SIG-M5 treated with dmso at 0.1 percent for 504 hours (cell line): Measurements from ENCODE around the gene SLC25A27.

Experiments used
- DNase-seq: peaks from one replicate; lab custom pipeline; 2025; ENCODE audit not compliant: unreplicated experiment; lab: John Stamatoyannopoulos, UW

Gene SLC25A27

DNA sequence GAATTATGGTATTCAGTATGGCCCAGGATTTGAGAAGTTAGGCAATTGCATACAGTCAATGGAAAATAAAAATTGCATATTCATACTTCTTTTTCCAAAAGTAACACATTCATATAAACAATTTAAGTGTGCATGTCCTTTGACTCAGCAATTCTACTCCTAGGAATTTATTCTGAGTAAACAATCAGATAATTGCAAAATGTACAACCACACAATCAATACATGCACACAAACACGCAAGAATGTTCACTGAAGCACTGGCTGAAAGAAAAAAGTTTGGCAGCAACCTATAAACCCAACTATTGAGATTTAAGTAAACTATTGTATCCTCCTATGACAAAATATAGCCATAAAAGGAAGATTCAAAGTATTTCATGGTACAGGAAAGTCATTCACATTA is 1.8 kb upstream of the SLC25A27 start:
- no peak for DNase-seq

DNA sequence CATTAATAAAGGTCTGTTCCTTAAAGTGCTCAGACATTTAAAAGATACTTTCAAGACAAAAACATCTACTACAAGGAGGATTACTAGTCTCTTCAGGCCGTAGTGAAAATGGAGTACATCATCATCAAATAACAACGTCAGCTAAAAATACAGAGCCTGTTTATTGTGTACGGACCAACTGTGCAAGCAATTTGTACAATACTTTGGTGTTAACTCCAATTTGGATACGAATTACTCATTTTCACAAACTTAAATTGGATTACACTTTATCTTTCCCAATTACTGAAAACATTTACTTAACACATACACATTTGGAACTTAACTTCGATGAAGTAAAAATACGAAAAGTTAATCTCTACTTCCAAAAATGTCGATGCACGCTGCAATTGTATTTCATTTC is 959 bp upstream of the SLC25A27 start:
- no peak for DNase-seq

DNA sequence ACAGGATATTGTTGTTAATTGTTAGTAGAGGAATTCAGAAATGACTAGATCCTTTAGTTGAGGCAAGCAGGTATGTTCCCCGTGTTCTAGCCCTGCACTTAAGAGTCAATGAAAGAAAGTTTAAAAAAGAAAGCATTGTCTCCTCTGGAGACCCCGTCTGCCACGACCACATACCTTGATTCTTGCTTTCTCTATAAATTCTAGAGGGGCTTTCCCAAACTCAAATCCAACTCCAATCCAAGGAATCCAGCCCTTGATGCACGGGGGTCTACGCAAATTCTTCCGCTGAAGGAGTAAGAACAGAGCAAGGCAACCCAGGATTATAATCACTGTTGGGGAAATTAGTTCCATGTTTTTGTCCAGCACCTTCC is 558 bp upstream of the SLC25A27 start:
- no peak for DNase-seq

DNA sequence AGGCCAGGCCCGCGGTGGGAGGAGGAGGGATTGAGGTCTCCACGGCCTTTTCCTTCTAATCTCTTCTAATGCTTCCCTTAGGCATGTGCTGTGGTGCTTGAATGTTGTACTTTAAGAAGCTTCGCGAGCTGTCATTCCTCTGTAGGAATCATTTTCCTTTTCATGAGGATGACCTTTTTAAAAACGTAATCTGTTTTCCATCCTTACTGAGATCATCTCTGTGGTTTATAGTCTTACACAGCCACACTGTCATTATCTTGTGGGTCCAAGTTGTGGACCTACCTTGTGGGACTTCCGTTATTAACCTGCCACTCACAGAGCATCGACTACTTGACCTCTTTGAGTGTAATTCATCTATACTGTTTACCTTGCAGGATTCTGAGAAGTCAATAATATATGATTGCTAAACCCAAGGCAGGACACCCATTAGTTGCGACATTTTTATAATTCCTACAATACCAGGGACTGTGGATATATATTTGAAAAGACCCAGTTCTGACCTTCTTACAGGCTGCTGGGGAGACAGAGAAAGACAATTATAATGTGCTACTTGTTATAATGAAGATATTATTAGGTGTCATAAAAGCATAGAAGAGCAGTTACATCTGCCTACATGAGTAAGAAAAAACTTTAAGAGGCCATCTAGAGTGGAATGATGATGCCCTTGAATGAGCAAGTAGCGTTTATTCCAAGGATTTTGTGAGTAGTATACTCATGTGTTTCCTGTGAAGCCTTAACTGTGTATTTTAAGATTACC is 842 bp downstream of the SLC25A27 start:
- DNase-seq, result no peak

DNA sequence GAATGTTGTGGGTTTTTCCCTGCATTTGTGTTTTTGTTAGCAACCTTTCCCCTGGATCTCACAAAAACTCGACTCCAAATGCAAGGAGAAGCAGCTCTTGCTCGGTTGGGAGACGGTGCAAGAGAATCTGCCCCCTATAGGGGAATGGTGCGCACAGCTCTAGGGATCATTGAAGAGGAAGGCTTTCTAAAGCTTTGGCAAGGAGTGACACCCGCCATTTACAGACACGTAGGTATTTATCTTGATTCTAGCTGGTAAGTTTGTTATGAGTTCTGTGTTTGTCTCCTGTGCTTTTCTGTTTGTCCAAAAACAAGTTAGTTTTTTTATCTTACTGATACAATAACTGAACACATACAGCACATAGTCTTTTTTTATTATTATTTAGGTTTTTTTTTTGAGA is 3.0 kb downstream of the SLC25A27 start:
- no peak for DNase-seq

DNA sequence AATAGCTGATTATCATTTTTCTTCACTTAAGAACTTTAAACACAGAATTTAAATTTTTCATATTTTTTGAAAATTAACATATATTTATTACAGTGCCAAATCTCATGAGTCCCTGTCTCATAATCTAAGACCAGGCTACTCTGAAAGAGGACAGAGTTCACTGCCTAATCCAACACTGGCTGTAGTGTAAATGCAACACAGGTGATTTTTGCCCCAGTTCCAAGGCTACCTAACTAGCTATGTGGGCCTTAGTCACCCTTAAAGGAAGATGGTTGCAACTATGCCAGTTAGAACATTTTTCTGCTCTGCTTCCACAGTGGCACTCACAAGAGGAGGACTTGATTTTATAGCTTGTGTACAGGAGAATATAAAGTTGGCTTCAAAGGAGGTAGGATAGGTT is 4.9 kb downstream of the SLC25A27 start:
- no peak for DNase-seq

DNA sequence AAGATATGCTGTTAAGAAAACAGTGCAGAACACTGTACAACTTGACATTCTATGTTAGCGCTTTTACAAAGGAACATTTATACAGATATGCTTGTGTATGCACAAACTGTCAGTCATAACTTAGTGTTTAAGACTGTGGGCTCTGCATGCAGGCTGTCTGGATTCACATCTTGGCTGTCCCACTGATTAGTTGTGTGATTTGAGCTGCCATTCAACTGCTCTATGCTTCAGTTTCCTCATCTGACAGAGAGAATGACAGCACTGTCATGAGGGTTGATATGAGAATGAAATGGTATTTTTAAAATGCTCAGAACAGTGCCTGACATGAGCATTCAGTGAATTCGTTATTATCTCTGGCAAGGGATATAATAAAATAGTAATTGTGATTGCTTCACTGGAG is 8.7 kb downstream of the SLC25A27 start:
- DNase-seq, result no peak

DNA sequence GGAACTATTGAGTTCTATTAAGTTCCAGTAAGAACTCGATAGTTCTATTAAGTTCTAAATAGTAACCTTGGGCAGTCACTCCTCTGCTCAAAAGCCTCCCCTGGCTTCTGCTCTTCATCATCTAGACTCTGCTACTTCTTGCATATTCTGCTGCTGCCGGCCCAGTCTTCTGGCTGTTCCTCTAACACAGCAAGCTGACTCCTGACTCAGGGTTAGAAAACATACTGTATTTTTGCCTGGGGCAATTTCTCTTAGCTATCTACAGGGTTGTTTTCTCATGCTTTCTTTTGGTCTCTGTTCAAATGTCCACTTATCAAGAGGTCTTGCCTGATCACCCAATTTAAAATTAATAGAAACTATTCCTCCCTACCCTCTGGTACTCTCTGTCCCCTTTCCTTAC is 14.6 kb downstream of the SLC25A27 start:
- DNase-seq, result no peak

DNA sequence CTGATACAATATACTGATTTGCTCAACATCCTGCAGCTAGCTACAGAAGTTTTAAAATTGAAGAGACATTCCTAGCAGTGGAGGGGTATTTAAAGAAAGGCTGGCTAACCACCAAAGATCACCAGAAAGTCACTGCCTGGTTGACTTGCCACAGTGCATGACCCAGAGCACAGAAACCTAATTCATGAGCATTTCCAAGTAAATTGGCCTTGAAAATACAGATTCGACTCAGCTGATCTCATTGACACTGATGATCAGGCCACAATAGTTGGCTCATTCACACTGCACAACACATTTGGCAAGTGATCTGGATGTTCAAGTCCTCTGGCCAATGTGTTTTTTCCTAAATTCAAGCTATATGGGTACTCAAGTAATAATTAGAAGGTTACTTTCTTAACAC is 21.6 kb downstream of the SLC25A27 start:
- no peak for DNase-seq

DNA sequence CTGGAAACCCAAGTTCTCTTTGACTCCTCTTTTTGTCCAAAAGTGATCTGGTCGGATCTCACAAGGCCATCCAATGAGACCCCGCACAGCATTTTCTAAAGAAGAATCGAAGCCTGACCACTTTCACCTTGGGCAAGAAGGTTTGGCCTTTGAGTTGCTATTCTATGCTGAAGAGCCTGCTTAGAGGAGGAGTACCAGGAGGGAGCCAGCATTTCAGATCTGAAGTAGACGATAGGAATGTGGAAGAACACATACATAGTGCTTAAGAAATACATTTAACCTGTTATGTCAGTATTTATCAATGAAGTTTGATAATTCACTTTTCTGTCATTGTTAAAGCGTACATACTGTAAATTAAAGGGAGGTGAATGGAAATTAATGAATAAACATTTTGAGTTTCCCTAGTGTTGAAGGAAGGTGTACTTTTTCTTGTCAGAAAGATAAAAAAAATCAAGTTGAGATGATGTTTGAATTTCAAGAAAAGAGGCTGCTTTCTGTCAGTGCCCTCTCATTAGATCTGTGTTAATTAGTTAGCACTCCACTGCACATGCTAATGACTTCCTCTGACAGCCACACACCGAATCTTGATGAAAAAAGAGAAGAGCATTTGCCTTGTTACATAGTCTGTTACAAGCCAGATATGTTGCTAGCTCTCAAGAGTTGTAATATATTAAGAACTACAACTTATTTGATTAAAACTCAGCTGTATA is 24.0 kb downstream of the SLC25A27 start:
- DNase-seq, result no peak

DNA sequence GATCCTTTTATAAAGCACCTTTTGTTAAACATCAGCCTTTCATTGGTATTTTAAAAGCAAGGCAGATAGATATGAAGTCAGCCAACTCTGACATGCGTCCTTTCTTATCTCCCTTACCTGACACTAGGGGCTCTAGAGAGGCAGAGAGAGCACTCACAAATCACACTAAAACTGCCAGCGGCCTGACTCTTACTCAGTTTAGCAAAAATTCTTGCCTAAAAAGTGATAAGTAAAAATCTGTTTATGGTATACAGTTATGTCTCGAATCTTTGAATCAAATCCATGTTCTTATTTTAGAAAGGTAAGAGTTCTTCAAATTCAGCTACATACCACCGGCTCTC is 24.5 kb downstream of the SLC25A27 start:
- DNase-seq, result no peak

DNA sequence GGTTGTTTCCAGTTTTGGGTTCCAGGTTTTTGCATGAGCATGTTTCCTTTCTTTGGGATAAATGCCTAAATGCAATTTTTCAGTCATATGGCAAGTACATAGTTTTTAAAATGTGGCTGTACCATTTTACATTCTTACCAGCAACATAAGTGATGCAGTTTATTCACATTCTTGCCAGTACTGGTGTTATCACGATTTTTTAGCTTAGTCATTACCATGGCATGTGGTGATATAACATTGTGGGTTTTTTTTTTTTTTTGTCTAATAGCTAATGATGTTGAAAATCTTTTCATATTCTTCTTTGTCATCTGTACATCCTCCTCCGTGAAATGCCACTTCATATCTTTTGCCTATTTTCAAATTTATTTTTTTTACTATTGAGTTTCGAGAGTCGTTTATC is 32.0 kb downstream of the SLC25A27 start:
- no peak for DNase-seq

DNA sequence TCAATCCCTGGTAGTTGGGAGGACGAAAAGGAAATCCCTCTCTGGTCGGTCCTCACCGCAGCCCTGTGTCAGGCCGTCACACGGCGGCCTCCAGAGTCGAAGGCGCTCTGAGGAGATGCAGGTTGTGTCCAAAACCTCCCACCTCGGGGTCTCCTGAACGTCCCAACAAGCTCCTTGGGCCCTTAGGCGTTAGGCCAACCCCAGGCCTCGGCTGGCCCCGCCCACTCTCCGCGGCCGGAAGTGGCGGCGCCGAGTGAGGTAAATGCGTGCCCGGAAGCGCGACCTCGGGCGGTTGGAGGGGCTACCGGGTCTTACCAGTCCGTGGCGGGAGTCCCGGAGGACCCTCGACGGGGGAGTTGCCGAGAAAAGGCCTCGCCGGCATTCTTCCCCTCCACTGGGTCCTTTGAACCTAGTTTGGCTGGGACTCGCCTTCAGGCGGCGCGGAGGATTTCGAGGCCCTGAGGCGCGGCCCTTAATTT is 34.9 kb downstream of the SLC25A27 start, which contains the start of gene TDRD6:
Gene TDRD6, plus strand, starts transcription at position 267 of the 479 bp plus-strand sequence. CDS start 244 bp downstream, outside the sequence.
- no peak for DNase-seq

DNA sequence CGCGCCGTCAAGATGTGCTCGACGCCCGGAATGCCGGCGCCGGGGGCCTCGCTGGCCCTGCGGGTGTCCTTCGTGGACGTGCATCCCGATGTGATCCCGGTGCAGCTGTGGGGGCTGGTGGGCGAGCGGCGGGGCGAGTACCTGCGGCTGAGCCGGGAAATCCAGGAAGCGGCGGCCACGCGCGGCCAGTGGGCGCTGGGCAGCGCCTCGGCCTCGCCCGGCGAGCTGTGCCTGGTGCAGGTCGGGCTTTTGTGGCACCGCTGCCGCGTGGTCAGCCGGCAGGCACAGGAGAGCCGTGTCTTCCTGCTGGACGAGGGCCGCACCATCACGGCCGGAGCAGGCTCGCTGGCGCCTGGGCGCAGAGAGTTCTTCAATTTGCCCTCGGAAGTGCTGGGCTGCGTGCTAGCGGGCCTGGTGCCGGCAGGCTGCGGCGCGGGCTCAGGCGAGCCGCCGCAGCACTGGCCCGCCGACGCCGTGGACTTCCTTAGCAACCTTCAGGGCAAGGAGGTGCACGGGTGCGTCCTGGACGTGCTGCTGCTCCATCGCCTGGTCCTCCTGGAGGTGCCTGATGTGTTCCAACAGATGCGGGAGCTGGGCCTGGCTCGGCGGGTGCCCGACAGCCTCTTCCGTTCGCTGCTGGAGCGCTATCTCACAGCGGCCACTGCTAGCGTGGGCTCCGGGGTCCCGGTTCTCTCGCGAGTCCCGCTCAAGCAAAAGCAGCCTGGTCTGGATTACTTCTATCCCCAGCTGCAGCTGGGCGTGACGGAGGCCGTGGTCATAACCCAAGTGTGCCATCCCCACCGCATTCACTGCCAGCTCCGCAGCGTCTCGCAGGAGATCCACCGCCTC is 35.6 kb downstream of the SLC25A27 start:
- DNase-seq, result no peak

DNA sequence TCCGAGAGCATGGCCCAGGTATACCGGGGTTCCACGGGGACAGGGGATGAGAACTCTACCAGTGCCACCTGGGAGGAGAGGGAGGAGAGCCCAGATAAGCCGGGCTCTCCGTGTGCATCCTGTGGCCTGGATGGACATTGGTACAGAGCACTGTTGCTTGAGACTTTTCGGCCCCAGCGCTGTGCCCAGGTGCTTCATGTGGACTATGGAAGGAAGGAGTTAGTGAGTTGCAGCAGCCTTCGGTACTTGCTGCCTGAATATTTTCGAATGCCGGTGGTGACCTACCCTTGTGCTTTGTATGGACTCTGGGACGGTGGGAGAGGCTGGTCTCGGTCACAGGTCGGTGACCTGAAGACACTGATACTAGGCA is 36.2 kb downstream of the SLC25A27 start:
- no peak for DNase-seq

DNA sequence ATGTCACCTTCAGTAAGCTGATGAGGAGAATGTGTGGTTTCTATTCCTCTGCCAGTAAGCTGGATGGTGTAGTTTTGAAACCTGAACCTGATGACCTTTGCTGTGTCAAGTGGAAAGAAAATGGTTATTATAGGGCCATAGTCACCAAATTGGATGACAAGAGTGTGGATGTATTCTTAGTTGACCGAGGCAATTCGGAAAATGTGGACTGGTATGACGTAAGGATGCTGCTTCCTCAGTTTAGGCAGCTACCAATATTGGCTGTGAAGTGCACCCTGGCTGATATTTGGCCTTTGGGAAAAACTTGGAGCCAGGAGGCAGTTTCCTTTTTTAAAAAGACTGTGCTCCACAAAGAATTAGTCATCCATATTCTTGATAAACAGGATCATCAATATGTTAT is 36.9 kb downstream of the SLC25A27 start:
- no peak for DNase-seq

DNA sequence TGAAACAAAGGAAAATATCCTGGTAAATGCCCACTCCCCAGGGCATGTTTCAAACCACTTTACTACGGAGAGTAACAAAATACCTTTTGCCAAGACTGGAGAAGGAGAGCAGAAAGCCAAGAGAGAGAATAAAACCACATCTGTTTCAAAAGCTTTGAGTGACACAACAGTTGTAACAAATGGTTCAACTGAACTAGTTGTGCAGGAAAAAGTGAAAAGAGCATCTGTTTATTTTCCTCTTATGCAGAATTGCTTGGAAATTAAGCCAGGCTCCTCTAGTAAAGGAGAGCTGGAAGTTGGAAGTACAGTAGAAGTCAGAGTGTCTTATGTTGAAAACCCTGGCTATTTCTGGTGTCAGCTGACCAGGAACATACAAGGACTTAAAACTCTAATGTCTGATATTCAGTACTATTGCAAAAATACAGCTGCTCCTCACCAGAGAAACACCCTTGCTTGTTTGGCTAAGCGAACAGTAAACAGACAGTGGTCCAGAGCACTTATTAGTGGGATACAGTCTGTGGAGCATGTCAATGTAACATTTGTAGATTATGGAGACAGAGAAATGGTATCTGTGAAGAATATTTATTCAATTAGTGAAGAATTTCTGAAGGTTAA is 37.5 kb downstream of the SLC25A27 start:
- no peak for DNase-seq

DNA sequence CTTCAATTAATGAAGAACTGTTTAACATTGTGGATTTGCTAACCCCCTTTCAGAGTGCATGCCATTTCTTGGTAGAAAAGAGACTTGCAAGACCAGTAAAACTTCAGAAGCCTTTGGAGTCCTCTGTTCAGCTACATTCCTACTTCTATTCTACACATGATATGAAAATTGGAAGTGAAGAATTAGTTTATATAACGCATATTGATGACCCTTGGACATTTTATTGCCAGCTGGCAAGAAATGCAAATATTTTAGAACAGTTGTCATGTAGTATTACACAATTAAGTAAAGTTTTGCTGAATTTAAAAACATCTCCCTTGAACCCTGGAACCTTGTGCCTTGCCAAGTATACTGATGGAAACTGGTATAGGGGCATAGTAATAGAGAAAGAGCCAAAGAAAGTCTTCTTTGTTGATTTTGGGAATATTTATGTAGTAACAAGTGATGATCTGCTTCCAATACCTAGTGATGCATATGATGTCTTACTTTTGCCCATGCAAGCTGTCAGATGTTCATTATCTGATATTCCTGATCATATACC is 38.2 kb downstream of the SLC25A27 start:
- DNase-seq, result no peak

DNA sequence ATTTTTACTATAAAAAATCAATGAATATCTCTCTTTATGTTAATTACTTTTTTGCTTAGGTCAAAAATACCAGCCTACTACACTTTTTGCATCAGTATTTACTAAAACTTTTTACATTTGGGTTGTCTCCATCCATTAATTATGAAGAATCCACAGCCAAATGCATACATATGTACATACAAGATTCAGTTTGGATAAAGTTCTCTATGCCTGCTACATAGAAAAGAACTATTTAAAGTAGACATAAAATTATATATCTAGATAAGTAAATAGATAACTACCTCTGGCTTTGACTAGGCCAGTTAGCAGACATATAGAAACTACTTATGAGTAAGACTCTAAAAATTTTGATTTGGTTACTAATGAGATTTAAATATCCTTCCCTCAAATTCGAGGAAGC is 47.2 kb downstream of the SLC25A27 start:
- DNase-seq, result no peak

DNA sequence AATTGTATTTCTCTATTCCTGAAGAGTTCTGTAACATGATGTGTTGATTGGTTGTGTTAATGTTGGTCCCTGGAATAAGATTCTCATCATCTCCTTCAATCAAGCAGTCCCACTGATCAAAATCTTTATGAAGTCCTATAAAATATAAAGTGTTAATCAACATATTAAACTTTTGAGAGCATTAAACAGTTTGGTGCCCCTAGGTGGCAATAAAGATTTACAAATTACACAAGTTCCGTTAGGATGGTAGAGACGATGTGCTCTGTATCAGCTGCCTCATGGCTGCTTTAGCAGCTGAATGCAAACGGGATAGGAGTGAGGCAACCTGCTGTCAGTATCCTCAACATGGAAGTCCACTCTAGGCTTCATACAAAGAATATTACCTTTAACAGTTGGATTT is 51.8 kb downstream of the SLC25A27 start:
- peak; percentile 39 for DNase-seq

DNA sequence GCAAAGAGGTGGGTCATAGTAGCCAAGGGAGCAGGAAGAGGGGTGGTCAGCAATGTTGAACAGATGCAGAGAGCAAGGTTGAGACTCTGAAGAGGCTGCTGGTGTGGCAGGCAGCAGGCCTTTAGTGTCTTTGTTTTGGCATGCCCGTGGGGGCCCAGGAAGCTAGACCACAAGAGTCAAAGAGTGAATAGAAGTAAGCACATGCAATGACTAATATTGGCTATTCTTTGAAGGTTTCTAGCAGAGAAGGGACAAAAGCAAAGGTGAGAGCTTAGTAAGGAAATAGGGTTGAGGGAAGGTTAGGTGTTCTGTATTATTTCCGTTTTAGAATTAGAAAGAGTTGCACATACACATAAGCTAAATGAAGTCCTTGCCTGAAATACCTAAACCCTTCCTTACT is 53.7 kb downstream of the SLC25A27 start:
- DNase-seq, result no peak
